ENCODE measurements around the gene EXOC4.

Gene EXOC4

DNA sequence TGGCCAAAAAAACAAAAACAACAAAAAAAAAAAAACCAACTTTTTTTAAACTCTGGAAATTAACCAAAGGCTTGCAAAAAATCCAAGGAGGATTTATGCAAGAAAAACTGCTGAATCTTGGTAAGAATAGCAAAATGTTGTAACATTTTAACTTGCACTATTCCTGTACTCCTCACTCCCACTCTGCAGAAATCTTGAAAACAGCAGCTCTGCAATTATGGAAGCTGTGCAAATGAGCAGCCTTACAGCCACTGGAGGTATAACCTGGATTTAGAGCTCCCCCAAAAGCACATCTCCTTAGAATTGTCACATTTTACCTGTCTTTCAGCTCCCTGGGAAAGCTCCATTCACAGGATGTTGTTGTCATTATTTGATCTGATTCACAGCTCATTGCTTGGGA lies 832.4 kb downstream of the EXOC4 start:
- DNase-seq (ENCODE audit: low read depth) = no peak
- no peak overlapping the region for H3K4me3 ChIP-seq (replicated peaks; ENCODE audit: low read depth, low read length)
- TF ChIP-seq, protein P1, sequence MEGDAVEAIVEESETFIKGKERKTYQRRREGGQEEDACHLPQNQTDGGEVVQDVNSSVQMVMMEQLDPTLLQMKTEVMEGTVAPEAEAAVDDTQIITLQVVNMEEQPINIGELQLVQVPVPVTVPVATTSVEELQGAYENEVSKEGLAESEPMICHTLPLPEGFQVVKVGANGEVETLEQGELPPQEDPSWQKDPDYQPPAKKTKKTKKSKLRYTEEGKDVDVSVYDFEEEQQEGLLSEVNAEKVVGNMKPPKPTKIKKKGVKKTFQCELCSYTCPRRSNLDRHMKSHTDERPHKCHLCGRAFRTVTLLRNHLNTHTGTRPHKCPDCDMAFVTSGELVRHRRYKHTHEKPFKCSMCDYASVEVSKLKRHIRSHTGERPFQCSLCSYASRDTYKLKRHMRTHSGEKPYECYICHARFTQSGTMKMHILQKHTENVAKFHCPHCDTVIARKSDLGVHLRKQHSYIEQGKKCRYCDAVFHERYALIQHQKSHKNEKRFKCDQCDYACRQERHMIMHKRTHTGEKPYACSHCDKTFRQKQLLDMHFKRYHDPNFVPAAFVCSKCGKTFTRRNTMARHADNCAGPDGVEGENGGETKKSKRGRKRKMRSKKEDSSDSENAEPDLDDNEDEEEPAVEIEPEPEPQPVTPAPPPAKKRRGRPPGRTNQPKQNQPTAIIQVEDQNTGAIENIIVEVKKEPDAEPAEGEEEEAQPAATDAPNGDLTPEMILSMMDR (IDR thresholded peaks at IDR 0.05; ENCODE audit: low read length, missing control alignments) = no peak

DNA sequence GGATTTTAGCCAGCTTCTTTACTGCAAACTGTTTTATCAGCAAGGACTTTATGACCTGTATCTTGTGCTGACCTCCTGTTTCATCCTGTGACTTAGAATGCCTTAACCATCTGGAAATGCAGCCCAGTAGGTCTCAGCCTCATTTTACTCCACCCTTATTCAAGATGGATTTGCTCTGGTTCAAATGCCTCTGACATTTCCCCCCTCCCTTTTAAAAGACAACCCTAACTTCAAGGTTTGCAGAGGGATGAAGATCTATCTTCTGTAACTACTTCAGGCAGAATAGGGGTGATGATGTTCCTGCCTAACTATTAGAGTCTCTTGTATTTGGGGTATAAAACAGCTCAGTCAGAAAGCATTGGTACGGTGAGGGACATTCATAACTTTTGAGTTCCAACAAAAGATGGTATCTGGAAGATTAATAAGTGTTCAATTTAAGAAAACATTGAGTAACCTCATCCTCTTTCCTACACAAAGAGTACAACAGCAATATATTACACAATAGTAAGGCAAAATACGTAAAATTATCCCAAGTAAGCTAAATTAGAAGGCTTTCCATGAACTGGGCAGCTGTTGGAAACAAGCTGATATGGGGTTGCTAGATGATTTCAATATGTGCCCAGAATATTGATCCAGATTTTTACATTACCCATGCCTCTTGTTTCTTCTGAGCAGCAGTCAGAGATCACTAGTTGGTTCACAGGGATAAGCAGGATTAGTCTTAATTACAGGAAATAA lies 834.3 kb downstream of the EXOC4 start:
- no peak for DNase-seq (ENCODE audit: low read depth)
- TF ChIP-seq, protein P1 (IDR thresholded peaks at IDR 0.05; ENCODE audit: low read length, missing control alignments) = no peak

DNA sequence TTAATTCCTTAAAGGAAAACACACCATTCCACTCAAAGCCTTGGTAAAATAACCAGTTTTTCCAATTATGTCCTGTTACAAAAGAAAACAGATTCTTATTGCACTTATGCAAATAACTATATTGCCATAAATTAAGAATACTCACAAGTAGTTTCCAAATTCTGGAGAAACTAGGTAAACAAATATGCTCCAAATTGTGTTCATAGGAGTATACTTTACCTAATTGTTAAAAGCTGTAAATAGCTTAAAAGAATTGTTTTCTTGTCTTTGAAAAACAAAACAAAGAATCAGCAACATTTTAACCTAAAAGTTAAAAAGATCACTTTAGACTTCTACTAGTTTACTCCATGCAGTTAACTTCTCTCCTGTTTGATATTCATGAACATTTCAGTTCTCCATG lies 835.3 kb downstream of the EXOC4 start:
- no peak overlapping the region for H3K4me3 ChIP-seq (replicated peaks; ENCODE audit: low read depth, low read length)
- no peak for DNase-seq (ENCODE audit: low read depth)
- TF ChIP-seq, protein P1 (IDR thresholded peaks at IDR 0.05; ENCODE audit: low read length, missing control alignments) = no peak

More for the DNA sequence above, 834.3 kb downstream of the EXOC4 start:
- H3K4me3 ChIP-seq (replicated peaks; ENCODE audit: low read depth, low read length) = no peak overlapping the region

DNA sequence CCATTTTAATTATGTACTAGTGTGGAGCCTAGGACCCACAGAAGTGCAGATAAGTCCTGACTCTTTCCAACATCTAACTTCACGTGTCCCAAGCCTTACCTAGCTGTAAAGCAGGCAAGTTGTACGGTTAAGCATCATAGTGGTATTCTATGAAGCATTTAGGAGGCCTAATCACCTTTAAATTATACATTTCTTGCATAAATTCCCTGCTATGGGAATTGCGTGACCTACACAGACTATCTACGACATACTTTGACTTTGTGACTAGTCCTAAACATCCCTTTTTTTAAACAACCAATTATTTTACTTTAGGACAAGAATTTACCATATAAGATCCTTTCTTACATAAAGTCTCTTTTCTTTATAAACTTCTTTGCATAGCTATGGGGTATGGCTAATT lies 836.6 kb downstream of the EXOC4 start:
- no peak for DNase-seq (ENCODE audit: low read depth)
- TF ChIP-seq, protein P1 (IDR thresholded peaks at IDR 0.05; ENCODE audit: low read length, missing control alignments) = no peak
- H3K4me3 ChIP-seq (replicated peaks; ENCODE audit: low read depth, low read length) = no peak overlapping the region

DNA sequence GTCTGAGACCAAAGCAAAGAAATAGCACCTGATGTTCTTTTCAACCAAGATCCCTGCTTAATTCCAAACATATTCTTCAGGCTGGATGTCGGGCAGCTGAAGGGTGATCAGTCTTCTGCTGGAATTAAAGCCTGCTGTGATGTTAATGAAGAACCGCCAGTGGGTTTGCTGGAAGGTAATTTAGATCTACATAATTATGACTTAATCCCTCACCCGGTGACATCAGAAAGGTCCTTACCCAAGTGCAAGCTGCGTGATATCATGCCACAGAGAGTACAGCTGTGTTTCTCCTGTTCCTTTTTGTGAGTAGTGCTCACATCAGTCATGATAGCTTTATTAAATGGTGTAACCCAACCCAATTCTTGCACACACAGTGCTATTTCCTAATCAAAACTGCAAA lies 845.2 kb downstream of the EXOC4 start:
- TF ChIP-seq, protein P1 (IDR thresholded peaks at IDR 0.05; ENCODE audit: low read length, missing control alignments) = no peak
- DNase-seq (ENCODE audit: low read depth) = no peak
- H3K4me3 ChIP-seq (replicated peaks; ENCODE audit: low read depth, low read length) = no peak overlapping the region

DNA sequence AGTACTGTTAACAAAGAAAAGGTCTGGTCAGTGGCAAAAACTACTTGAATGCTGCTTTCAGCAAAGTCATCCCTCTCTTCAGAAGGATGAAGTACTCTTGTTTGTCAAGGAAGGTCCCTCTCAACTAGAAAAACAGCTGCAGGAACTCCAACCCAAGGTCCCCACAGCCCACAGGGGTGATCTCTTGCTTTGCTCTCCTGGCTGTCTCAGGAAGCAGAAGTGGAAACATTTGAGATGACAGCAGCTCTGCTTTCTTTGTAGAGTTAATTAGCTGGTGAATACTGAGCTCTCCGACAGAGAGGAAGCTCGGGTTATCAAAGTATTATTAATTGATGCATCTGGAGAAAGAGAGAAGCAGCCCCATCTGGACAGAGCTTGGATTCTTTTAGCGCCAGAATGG lies 848.8 kb downstream of the EXOC4 start:
- H3K4me3 ChIP-seq (replicated peaks; ENCODE audit: low read depth, low read length) = no peak overlapping the region
- DNase-seq (ENCODE audit: low read depth) = no peak
- TF ChIP-seq, protein P1 (IDR thresholded peaks at IDR 0.05; ENCODE audit: low read length, missing control alignments) = no peak

- H3K4me3 ChIP-seq (replicated peaks; ENCODE audit: low read depth, low read length) = no peak overlapping the region
- DNase-seq (ENCODE audit: low read depth) = no peak
- TF ChIP-seq, protein P1 (IDR thresholded peaks at IDR 0.05; ENCODE audit: low read length, missing control alignments) = no peak
These were observed 851.3 kb downstream of the EXOC4 start for GRCh38 chr7:134104166-134104565.
